GM19372 (cell line): Measurements from ENCODE around the gene C8A.

Source experiments
- ATAC-seq: cut with Tn5 transposase; IDR thresholded peaks from one replicate; pipeline ENCODE4 v1.9.1; 2021; ENCODE audit warnings: mild to moderate bottlenecking, low read depth, moderate library complexity; ENCODE audit not compliant: unreplicated experiment

C8A gene

DNA sequence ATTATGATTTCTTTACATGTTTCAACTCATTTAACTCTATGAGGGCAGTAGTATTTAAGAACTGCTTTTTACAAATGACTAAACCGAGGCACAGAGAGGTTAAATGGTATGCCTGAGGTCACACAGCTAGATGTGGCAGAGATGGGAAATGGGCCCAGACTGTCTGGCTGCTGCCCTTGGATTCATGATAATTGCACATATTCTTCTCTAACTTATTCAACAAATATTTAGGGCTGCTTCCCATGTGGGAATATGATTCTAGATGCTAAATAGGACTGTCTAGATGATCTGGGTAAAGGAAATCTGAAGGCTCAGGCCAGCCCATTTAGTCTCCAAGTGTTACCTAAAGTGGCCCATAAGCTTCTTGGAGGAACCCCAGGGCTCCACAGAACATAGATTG is 26.2 kb downstream of the C8A start:
- ATAC-seq: no peak

DNA sequence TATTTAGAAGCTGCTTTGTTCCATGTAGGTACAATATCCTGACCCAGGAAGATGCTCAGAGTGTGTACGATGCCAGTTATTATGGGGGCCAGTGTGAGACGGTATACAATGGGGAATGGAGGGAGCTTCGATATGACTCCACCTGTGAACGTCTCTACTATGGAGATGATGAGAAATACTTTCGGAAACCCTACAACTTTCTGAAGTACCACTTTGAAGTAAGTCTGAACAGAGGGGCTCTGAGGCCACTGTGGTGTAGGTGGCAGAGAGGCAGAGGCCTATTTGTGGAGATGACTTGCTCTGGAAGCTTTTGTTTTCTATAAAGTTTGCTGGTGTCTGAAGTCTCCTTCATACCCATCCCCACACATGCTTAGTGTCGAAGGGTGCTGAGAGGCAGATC is 26.8 kb downstream of the C8A start:
- ATAC-seq: no peak

DNA sequence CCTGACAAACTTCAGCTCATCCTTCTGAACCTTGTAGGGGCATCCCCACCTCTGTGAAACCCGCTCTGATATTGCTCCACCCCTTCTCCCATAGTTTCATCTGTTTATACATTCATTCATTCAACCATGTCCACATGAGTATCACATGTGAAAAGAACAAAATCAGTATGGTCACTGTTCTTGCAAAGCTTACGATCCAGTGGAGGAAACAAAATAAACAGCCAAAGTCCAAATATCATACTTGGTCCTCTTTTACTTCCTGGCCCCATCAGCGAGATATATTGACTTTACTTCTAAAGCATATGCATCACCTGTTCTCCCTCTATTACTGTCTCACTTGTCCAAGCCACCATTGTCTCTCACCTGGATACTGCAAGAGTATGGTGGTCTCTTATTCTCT is 35.6 kb downstream of the C8A start:
- no peak for ATAC-seq

DNA sequence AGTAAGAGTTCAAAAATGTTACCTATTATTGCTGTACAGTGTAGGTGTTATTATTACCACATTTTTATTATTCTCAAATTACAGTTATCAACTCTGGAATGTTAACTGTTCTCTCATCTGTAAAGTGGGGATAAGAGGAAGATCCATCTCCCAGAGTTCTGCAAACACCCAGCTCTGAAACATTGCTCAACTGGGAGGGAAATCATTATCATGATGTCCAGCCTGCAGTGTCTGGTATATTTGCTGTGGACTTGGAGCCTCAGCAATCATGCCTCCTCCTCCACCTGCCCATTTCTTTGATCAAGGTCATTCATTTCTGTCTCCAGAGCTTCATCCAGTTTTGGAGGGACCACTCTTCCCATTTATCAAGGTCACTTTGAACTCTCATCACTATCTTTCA is 39.4 kb downstream of the C8A start:
- ATAC-seq: no peak

DNA sequence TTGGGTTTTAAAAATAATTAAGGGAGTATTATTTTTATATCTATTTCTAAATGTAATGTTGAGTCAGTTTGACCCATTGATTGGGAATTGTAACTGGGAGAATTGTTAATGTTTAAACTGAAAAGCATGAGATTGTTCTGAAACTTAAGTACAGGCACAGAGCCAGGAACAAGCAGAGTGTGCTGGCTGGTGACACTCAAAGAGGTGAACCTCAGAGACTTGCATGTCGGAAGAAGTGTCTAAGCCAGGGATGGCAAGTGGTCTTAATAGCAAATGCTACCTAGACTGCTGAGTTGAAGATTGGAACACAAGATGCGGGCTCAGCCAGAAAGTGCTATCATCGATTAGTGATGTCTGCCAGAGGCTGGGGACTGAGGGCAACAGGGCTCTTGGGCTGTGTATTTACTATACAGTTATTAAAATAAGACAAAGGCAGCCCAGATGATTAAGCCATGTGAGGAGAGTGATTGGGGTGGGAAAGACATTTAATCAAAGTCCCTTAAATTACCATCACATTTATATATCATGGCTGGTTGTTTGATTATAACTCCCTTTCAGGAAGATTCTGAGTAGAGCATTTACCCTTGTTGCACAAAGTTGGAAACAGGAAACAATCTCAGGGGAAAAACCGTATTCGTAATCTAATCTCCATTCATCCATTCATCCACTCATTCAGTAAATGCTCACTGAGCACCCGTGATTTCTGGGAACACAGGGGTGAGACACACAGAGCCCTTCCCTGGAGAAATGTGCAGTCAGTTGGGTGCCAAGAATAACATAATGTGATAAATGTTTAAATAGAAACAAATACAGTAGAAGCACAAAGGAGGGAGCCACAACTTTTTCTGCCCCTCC is 42.8 kb downstream of the C8A start:
- no peak for ATAC-seq

DNA sequence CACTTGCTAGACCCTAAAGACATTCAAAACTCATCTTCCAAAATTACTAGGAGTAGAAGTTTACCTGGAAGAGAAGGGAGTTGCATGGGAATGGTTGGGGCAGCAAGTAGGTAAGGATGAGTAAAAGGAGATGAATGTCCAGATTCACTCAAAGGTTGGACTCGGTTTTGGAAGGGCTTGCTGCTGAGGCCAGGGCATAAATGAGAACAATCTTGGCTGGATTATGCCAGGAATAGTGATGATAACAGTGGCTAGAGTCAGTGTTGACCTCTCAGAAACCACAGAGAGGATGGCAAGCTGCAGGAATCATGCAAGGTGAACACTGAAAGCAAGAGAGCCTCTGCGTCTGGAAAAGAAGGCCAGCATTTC is 43.4 kb downstream of the C8A start:
- ATAC-seq: no peak

DNA sequence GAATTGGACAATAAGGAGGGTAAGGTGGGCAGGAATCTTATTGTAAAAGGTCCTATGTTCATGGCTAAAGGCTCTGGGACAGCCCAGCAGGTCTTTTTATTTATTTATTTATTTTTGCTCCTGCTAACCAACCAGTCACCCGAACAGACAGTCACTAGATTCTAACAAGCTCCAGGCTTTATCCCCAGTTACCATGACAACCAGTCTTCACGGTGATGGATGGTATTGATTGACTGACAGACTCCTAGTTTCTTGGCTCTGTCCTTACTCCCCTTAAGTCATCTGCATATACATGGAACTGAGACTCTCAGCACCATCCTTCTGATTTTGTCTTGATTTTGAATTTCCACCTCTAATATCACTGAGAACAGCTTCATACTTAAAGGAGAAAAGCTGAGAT is 44.3 kb downstream of the C8A start:
- no peak for ATAC-seq

DNA sequence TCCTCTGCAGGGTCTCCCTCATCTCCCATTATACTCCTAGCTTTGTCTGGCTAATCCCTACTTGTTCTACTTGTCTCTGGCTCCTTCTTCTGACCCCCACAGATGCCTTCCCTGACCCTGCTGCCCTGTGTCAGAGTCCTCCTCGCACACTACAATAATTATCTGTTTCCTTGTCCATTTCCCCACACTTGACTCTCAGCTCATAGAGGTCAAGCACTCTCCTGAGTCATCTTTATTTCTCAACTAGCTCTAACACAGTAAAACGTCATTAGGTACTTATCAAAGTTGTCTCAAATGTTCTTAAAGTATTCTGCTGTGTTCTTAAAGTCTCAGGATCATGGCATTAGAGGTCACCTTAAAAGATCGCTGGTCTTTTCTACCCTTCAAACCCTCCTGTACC is 47.1 kb downstream of the C8A start:
- ATAC-seq: no peak

DNA sequence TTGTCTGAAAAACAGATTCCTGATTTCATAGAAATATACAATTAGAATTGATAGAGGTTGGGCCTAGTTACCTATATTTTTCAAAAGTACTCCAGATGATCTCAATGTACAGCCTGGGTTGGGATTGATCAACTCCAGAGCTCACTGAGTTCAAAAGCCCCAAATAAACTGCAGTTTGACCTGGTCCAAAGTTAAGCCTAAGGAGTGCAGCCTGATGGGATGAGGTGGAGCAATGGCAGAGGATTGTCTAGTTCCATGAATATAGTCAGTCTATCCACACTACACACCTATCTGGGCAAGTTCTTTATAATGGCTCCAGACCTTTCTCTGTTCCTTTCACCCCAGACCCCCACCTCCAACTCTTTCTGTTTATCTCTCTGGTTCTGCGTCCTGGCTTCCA is 49.2 kb downstream of the C8A start:
- no peak for ATAC-seq

DNA sequence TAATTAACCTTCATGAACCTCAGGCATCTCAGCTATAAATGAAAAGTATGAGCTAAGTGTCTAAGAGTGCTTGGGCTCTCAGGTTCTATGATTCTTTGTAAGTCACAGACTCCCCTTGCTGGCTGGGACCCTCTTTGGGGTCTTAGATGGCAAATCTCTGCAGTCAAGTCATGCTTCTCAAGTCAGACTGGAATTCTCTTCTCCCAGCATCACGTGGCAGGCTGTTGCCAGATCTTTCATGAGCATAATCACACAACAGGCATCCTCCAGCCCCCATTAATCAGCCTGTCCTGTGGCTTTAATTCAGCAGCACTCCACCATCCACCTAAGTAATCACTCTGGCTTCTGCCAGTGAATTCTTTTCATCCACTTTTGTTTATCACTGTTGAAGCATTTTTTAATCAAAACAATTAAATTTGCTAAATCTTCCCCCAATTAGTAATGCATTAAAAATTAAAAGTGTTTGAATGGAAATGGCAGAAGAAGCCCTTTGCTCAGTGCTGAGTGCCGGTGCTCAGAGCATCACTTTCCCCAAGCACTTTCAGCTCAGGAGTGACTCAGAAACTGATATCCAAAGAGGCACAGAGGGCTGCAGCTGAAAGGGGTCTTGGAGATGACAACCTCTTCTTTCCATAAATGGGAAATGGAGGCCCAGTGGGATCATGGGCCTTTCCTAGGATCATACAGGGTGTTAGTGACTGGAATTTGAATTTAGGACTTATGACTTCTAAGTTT is 50.2 kb downstream of the C8A start:
- no peak for ATAC-seq

DNA sequence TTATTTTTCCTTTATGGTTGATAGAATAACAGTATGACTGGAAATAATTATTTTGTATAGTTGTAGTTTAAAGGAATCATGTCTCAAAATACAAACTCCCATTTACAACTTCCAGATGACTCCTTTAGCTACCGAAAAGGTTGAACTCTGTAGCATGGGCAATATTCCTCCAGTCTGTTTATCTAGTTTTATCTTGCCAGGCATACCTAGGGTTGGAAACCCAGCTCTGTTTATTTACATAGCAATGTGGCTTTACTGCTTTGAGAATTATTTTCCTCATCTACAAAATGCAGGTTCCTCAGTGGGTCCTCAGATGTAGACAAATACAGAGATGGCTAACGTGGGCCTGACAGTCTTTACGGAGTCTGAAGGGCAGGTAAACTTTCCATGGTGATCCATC is 51.1 kb downstream of the C8A start:
- no peak for ATAC-seq

DNA sequence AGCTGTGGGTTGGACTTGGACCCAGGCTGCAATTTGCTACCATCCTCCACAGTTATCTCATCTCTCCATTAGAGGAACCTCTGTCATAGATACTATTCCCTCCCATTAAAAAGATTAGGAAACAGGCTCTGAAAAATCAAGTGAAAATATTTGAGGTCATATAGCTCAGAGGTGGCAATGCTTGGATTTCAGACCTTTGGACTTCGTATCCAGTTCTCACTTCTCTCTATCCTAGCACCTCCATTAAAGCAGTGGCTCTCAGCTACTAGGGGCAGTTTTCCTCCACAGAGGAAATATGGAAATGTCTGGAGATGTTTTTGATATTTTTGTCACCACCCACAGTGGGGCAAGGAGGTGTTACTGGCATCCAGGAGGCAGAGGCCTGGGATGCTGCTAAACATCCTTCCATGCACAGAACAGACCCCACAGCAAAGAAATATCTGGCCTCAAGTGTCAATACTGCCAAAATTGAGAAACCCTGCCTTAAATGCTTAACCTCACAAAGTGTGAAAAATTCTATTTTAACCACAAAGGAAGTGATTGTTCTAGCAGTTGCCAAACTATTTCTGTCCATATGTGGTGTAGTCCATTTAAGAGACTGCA is 54.1 kb downstream of the C8A start:
- ATAC-seq: no peak

DNA sequence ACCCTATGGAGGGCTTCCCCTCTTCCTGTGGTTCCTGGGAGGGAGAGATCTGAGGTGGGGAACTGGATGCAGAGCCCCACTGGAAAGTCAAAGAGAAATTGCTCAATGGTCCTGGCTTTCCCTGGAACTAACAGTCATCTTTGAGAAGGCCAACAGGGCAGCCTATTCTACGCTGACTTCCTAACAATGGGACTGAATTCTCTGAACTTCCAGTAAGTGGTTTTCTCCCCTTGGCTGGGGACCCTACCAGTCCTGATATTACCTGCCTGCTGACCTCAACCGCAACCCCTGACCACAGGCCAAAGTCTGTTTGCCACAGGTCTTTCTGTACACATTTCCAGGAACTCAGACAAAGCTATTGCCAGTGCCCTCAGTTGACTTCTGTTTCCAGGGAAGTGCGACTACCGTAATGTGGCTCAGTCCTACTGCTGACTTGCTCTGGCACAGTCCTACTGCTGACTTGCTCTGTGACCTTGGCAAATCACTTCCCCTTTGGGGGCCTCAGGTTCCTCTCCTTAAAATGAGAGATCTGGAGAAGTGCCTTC is 55.9 kb downstream of the C8A start:
- ATAC-seq: no peak

DNA sequence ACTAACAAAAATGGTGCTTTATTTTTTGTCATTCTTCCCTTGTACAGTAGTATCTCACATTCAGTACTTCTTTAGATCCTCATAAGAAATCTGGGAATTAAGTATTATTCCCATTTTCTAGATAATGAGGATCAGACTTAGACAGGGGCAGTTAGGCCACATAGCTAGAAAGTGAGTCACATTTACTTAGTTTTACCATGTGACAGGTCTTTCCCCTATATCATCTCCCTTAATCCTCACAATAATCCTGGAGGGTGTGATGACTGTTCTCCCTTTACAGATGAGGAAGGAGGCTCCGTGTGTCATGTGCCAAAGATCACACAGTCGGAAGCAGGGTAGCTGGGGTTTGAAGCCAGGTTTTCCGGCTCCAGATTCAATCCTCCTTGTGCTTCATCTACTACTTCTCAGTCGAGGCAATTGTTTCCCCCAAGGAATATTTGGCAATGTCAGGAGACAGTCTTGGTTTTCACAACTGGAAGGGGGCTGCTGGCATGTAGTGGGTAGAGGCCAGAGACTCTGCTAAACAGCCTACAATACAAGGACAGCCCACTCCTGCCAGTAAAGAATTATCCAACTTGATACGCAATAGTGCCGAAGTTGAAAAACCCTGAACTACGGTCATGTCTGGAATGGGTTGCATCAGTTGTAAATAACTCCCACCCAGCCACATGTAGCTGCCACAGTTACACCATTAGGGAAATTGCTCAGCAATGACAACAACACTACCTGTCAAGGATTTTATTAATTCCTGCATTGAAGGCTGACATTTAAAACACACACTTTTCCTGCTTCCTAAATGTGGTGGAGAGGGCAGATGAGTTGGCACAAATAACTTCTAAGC is 56.7 kb downstream of the C8A start:
- ATAC-seq: no peak

DNA sequence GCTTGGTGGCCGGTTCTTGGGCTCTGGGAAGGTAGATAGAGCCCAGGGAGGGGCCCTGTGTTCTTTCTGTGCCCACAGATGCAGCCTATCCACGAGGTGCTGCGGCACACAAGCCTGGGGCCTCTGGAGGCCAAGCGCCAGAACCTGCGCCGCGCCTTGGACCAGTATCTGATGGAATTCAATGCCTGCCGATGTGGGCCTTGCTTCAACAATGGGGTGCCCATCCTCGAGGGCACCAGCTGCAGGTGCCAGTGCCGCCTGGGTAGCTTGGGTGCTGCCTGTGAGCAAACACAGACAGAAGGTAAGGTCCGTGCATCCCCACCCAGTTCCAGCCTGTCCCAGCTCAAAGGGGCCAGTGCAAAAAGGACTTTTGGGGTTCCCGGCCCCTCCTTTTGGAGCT is 57.7 kb downstream of the C8A start:
- ATAC-seq: no peak

DNA sequence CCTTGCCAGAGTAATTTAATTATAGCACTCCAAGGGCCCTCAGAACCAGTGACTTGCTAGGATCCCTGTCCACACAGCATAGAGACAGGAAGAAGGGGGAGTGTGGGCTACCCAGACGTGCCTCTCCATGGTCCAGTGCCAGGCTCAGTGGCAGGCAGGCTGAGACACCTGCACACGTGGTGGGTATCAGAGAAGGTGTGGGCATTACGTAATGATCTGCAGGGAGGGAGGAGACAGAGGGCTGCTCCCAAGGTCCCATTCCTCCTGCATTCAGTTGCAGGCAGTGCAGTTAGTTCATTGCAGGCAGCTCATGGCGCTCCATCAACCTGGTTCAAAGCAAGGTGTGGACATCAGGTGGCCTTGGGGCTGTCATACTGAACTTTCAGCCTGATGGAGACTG is 61.4 kb downstream of the C8A start:
- ATAC-seq: no peak

DNA sequence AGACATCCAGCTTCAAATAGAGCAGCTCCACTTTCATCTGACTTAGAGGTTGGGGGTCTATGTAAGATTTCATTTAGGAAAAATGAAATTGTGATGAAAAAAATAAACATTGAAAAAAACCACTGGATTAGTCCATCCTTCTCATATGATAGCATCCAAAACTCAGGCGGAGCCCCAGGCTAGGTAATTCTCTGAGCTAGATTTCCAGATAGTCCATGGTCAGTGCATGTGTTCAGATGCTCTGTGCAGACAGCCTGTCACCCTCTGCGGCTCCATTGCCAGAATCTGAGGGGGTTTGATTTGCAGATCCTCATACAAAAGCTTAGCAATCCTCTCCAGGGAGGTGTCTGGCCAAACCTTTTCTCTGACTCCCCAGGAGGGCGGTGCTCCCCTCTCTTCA is 62.0 kb downstream of the C8A start:
- ATAC-seq: no peak

DNA sequence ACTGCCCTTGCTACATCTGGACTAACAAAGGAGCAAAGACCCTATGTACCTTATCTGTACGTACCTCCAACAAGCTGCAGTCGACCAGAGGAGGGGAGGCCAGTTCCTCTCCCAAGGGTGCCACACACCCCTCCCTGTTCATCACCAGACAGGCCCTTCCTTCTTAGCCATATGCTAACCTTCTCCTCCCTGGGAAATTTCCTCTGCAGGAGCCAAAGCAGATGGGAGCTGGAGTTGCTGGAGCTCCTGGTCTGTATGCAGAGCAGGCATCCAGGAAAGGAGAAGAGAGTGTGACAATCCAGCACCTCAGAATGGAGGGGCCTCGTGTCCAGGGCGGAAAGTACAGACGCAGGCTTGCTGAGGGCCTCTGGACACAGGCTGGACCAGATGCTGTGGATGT is 62.8 kb downstream of the C8A start:
- no peak for ATAC-seq

DNA sequence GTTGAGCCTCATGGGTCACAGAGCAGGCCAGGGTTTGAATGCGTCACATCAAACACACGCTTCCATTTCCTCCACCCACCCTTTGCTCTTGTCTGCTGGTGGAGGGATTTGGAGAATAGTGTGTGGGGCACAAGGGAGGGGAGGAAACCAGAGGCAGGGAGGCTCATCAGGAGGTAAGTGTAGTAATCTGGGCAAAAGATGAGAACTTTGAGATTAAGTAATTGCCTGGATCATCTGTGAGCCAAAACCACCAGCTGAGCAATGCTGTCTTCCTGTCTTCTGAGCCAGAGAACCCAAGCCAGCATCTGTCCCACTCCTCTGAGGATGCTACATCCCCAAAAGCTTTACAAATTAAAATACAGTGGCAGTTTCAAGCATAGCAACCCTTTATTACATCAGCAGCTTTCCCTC is 66.0 kb downstream of the C8A start:
- ATAC-seq: no peak

DNA sequence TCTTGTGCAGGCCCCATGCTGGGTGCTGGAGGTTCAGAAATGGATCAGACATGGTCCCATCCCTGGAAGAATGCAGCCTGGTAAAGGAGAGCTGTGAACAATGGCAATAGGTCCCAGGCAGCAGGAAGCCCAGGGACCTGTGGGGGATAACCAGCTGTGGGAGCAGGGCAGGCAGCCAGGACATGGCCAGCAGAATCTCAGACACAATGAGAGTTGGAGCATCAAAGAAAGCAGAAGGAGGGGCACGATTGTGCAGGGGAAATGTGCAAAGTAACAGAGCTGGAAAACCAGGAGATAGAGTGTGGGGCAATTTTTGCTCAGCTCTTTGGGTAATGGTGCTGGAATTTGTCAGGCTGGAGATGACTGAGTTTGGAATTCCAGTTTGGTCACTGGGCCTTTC is 66.9 kb downstream of the C8A start:
- no peak for ATAC-seq

DNA sequence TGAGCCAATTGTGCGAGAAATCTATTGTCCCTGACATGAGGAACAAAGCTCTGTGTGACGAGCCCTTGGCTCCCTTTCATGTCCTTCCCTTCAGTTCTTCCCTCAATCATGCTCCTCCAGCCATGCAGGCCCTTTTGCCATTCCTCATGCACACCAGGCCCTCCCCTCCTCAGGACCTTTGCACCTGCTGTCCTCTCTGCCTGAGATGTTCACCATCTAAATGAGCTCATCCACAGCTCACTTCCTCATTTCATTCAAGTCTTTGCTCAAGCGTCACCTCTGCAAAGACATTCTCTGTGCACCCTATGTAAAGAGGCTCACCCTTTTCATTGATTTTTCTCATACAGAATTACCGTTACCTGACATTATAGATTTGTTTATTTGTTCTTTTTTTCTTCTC is 67.5 kb downstream of the C8A start:
- no peak for ATAC-seq
